Activated CD4-positive, alpha-beta T cell treated with anti-CD3 and anti-CD28 coated beads, Interleukin-2, amount 10 ng/mL, durations not matched to agents 24 days and 14 days (primary cell): Measurements from ENCODE around the gene MACROD2. TPM values are rescaled to one million over a fixed set of nuclear protein-coding genes. Genes with fewer than 3 reads are reported as not detected.
"Not testable (repeated sequence)": the region's sequence is repeated elsewhere in the genome, so short reads cannot be mapped to it uniquely, and the experiment has no call there.

ENCODE experiments used
- DNase-seq: peaks from one replicate; pipeline ENCODE4 v3.0.0; 2022
- H3K27ac Mint-ChIP-seq: one replicate; pipeline ENCODE4 v1.8.0; 2022; ENCODE audit warnings: mild to moderate bottlenecking, mixed read lengths
- H3K27me3 Mint-ChIP-seq: one replicate; pipeline ENCODE4 v1.8.0; 2022; ENCODE audit warnings: mixed read lengths
- H3K36me3 Mint-ChIP-seq: one replicate; pipeline ENCODE4 v1.8.0; 2022; ENCODE audit warnings: low read depth, mild to moderate bottlenecking, mixed read lengths
- H3K4me1 Mint-ChIP-seq: one replicate; pipeline ENCODE4 v1.8.0; 2021; ENCODE audit warnings: mixed read lengths
- H3K4me3 Mint-ChIP-seq: one replicate; pipeline ENCODE4 v1.8.0; 2022; ENCODE audit warnings: mild to moderate bottlenecking, moderate library complexity, mixed read lengths
- H3K9me3 Mint-ChIP-seq: one replicate; pipeline ENCODE4 v1.8.0; 2021; ENCODE audit warnings: mixed read lengths
- intact Hi-C: fragments of 100-400 bp; cut with micrococcal nuclease; formaldehyde crosslinking; loops from one replicate; pipeline ENCODE4 v1.15.1; 2023
- total RNA-seq: library from RNA; stranded (reverse); gene quantifications from 2 replicates; pipeline ENCODE4 v1.2.3, GENCODE V29; 2022

MACROD2 gene
- total RNA-seq, 1 donor from 2014 or later = not detected

DNA sequence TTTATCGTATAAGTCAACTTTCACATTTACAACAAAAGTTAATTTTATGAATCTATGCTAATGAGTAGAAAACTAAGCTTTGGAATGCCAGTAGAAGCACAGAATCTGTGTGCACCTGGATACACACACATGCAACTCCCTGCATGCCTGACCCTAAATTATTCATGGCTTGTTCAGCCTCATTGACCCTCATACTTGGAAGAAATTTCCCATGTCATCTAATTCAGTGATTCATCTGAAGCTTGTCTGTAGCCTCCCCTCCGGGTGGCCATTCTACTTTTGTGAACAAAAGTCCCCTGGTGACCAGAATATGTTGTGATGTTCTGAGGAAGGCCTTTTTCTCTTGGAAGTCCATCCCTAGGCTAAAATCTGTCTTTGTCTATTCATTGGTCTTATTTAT, 1499.5 kb downstream of the MACROD2 start:
- peaks cover 5% of the 10 kb centered on the region for H3K9me3 Mint-ChIP-seq
- intact Hi-C loops = no loop called here
- no peak overlapping the region for H3K27ac Mint-ChIP-seq
- H3K27me3 Mint-ChIP-seq = no peaks in the 10 kb centered on the region
- no peak for DNase-seq
- no peaks in the 10 kb centered on the region for H3K36me3 Mint-ChIP-seq
- no peak overlapping the region for H3K4me3 Mint-ChIP-seq
- no peaks in the 10 kb centered on the region for H3K4me1 Mint-ChIP-seq

DNA sequence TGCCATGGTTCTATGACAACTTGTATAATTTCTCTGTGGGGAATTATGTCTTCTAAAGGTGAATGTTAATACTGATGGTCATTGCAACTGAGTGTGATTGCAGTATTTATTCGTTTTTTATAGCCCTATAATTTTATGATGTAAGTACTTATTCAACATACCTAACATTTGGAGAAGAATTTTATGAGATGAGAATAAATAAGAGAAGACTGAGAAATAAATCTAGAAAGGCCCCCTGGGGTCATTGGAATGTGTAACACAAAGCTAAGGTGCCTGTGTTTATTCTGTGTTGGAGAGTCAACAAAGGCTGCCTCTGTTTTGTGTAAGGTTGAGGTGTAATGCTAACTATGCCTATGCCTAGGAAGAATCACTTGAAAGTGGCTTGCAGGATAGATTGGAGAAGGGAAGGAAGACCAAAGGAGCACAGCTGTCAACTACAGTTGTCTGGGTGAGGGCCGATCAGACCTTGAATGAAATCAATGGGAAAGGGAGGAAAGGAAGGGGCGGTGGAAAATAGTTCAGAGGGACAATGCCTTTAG, 1501.3 kb downstream of the MACROD2 start:
- Mint-ChIP-seq H3K4me3 (no peak overlapping the region), H3K36me3 (no peaks in the 10 kb centered on the region), H3K9me3 (peaks cover 5% of the 10 kb centered on the region), H3K4me1 (no peaks in the 10 kb centered on the region), H3K27ac (no peak overlapping the region), H3K27me3 (no peaks in the 10 kb centered on the region)
- intact Hi-C loops = no loop called here
- DNase-seq = no peak

DNA sequence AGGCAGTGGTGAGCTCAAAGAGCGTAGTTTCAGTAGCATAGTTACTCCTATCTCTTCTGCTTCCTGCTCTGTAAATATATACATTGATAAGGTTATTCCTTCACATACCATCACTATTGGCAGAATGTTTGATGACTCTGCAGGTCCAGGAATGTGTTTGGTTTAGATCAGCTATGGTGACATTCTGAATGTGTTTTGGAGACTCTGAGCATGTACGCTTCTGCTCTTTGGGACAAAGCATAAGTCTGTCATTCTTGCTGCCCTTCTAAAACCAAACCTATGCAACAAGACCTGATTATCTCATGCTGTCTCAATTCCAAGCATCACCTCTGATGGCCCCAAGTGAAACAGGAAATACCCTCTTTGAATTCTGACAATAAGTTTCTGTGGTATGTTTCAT, 1503.6 kb downstream of the MACROD2 start:
- peaks cover 5% of the 10 kb centered on the region for H3K9me3 Mint-ChIP-seq
- H3K4me3 Mint-ChIP-seq = no peak overlapping the region
- DNase-seq = no peak
- intact Hi-C loops = no loop called here
- H3K27me3 Mint-ChIP-seq = no peaks in the 10 kb centered on the region
- H3K4me1 Mint-ChIP-seq = no peaks in the 10 kb centered on the region
- no peaks in the 10 kb centered on the region for H3K36me3 Mint-ChIP-seq
- H3K27ac Mint-ChIP-seq = no peak overlapping the region

DNA sequence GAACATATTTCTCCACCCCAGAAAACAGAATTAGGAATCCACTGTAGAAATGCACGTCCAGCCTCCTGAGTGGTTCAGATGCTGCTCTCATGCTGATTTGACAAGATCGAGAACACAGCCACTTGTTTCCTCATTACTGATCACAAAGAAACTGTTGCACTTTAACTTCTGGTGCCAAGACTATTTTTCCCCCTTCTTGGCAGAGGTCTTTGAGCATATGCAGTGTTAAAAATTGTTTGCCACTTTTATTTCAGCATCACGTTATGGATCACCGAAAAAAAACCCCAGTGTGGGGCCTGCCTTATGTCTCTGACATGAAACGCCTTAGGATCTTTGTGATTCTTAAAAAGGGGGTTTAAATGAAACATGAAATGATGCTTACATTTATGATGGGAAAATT, 1511.0 kb downstream of the MACROD2 start:
- no peaks in the 10 kb centered on the region for H3K27me3 Mint-ChIP-seq
- DNase-seq = no peak
- H3K4me1 Mint-ChIP-seq = no peaks in the 10 kb centered on the region
- peaks cover 4% of the 10 kb centered on the region for H3K9me3 Mint-ChIP-seq
- no peak overlapping the region for H3K4me3 Mint-ChIP-seq
- H3K36me3 Mint-ChIP-seq = no peaks in the 10 kb centered on the region
- no peak overlapping the region for H3K27ac Mint-ChIP-seq
- intact Hi-C loops = no loop called here

DNA sequence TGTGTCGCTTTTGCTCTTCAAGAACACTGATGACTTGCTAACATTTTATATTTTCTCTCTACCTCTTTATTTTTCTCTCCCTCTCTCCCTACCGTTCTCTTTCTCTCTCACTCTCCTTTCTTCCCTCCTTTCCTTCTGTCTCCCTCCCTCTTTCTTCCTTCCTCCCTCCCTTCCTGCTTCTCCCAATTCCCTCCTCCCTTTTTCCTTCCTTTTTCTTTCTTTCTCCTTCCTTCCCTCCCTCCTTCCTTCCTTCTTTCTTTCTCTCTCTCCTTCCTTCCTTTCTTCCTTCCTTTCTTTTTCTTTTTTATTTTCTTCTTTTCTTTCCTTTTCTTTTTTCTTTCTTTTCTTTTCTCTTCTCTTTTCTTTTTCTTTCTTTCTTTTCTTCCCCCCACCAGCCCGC, 1511.8 kb downstream of the MACROD2 start:
- H3K4me1 Mint-ChIP-seq = no peaks in the 10 kb centered on the region
- H3K9me3 Mint-ChIP-seq = peaks cover 4% of the 10 kb centered on the region
- no peaks in the 10 kb centered on the region for H3K36me3 Mint-ChIP-seq
- no peak overlapping the region for H3K4me3 Mint-ChIP-seq
- H3K27me3 Mint-ChIP-seq = no peaks in the 10 kb centered on the region
- intact Hi-C loops = no loop called here
- no peak overlapping the region for H3K27ac Mint-ChIP-seq
- no peak for DNase-seq

DNA sequence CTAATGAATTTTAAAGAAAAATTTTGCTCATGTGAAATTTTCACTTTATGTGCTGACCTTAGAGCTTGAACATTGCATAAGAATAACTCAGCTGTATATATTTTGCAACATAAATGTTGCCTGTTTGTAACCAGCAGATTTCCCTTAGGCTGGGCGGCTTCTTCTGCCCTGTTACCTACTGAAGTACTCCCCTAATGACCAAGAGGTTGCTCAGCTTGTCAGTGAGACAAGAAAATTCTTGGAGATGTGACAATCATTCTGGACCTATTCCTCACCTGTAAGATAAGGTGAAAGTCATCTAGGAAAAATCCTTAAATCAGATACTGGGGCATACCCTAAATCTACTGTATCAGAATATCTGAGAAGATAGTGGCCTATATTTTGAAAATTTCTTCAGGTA, 1516.2 kb downstream of the MACROD2 start:
- no peak overlapping the region for H3K4me3 Mint-ChIP-seq
- no peak overlapping the region for H3K27ac Mint-ChIP-seq
- H3K9me3 Mint-ChIP-seq = peaks cover 4% of the 10 kb centered on the region
- no peaks in the 10 kb centered on the region for H3K36me3 Mint-ChIP-seq
- intact Hi-C loops = no loop called here
- no peaks in the 10 kb centered on the region for H3K27me3 Mint-ChIP-seq
- DNase-seq = no peak
- no peaks in the 10 kb centered on the region for H3K4me1 Mint-ChIP-seq

DNA sequence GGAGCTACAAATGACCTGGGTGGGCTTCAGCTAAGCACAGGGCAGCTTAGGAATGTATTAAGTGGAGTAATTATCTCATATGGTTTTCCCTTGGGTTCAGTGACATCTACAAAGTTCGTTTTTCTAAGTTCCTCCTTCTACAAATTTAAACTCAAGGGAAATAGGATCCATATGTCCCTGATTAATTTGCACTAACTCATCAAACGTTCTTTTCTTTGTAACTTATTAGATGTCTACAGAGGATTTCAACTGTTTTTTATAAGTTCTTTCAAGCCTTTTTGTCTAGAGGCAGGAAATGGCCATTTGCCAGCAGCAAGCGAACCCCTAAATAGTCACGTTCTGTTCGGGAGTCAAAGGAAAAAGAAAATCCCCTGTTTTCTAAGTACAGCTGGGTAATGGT, 1517.6 kb downstream of the MACROD2 start:
- DNase-seq = no peak
- intact Hi-C loops = no loop called here
- Mint-ChIP-seq H3K4me1 (no peaks in the 10 kb centered on the region), H3K36me3 (no peaks in the 10 kb centered on the region), H3K4me3 (no peak overlapping the region), H3K27me3 (no peaks in the 10 kb centered on the region), H3K27ac (no peak overlapping the region), H3K9me3 (peaks cover 4% of the 10 kb centered on the region)

DNA sequence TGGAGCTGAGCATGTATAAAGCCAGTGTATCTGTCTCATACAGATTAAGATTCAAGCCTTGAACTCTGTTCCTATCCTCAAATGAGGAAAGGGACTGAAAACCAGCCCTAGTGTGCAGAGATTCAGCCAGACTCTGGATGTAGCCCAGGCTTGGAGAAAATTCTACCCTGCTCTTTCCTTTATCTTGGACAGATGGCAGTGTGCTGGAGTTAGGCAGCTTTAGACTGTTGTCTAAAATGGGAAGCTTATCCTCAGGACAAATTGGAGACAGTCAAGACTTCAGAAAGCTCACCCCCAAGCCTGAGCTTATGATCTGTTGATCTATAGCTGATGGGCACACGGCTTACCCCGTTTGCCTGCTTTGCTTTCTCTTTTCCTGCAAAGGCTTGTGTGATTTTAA, 1520.4 kb downstream of the MACROD2 start:
- intact Hi-C loops = no loop called here
- Mint-ChIP-seq H3K27me3 (no peaks in the 10 kb centered on the region), H3K4me1 (no peaks in the 10 kb centered on the region), H3K27ac (no peak overlapping the region), H3K9me3 (no peaks in the 10 kb centered on the region), H3K4me3 (no peak overlapping the region), H3K36me3 (no peaks in the 10 kb centered on the region)
- DNase-seq = no peak

DNA sequence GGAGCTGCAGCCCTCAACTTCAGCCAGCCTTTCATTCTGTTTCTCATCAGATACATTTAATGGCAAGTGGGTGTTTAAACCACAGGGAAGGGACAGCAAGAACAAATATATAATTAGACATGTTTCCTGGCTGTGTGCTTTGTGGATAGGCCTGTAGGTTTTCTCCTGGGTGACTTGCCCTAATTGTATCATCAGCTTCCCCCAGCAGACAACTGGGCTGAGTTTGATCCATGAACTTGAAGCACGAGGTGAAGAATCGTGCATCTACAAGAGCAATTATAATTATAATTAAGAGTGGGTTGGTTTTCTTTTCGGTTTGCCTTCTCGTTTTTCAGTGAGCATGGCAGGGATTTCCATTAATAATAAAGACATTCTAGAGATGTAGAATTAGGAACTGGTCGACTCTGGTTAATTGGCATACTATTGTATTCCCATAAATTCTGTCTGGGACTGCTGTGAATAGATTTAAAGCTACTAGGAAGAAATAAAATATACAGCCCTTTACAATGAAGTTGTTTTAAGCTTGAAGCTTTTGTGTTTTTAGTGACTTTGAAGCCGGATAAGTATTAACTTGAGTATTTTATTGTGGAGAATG, 1525.7 kb downstream of the MACROD2 start:
- no peak overlapping the region for H3K27ac Mint-ChIP-seq
- no peaks in the 10 kb centered on the region for H3K36me3 Mint-ChIP-seq
- intact Hi-C loops = no loop called here
- H3K27me3 Mint-ChIP-seq = no peaks in the 10 kb centered on the region
- no peaks in the 10 kb centered on the region for H3K4me1 Mint-ChIP-seq
- H3K9me3 Mint-ChIP-seq = peaks cover 6% of the 10 kb centered on the region
- H3K4me3 Mint-ChIP-seq = no peak overlapping the region
- DNase-seq = no peak

DNA sequence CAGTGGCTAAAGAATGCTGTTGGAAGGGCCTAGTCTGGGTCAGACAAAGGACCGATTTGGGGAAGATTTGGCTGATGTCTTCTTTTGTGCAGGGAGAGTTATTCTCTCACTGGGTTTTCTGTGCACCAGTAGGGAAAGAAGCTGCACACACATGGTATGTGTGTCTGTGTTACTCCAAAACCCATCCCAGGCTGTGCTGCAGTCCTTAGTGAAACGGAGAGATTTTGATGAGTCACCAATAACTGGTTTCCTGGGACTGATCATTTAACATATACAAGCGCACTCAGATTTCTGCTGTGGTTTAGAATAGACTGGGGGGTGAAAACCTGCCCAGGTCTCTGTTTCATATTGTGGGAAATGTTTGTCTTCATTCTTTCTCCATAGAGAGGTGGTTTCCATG, 1528.1 kb downstream of the MACROD2 start:
- no peak for DNase-seq
- no peak overlapping the region for H3K4me3 Mint-ChIP-seq
- H3K36me3 Mint-ChIP-seq = no peaks in the 10 kb centered on the region
- H3K27me3 Mint-ChIP-seq = no peaks in the 10 kb centered on the region
- H3K9me3 Mint-ChIP-seq = peaks cover 10% of the 10 kb centered on the region
- H3K27ac Mint-ChIP-seq = no peak overlapping the region
- intact Hi-C loops = no loop called here
- no peaks in the 10 kb centered on the region for H3K4me1 Mint-ChIP-seq

DNA sequence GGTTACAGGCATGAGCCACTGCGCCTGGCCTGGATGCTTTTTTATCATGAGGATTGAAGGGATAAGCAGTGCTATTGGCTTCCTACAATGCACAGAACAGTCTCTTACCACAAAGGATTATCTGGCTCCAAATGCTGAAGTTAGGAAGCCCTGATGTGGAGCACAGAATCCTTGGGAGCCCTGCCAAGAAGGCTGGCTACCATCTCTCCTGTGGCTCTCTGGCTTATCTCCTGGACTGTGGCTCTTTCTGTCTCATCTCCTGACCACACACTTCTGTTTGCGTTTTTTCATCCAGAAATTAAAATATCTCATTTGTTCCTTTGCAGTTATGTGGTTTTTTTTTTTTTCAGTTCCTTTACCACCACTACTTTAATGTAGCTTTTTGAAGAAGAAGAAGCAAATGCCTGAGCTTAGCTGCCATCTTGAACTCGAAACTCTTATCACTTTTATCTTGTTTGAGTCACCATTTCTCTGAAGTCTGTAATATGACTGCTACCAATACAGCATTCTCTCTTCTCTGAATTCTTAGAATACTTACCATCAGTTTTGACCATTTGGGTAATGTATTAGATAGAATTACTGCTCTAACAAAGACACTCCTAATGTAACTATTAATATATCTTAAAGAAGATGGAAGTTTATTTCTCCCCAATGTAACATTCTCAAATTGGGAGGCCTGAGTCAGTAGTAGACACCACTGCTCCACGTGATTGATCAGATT, 1533.2 kb downstream of the MACROD2 start:
- Mint-ChIP-seq H3K9me3 (peaks cover 9% of the 10 kb centered on the region), H3K27me3 (no peaks in the 10 kb centered on the region), H3K4me3 (no peak overlapping the region), H3K4me1 (no peaks in the 10 kb centered on the region), H3K36me3 (no peaks in the 10 kb centered on the region), H3K27ac (no peak overlapping the region)
- DNase-seq = no peak
- intact Hi-C loops = no loop called here

DNA sequence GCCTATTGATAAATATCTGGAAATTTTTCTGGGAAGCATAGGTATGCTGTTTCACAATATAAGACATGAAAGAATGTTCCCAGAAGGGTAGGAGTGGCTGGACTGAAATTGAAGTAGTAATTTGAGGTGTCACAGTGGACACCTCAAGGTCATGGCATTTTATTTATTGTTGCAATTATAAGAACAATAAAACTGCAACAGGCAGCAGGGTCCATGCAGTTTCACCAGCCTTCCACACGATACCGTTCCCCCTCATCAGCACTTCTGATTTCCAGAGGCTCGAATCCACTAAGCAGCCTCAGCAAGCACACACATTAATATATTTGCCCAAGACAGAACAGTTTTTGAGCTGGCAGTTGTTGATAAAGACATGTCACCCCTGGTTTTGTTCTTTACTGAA, 1540.5 kb downstream of the MACROD2 start:
- intact Hi-C loops = no loop called here
- DNase-seq = no peak
- Mint-ChIP-seq H3K27me3 (no peaks in the 10 kb centered on the region), H3K9me3 (peaks cover 9% of the 10 kb centered on the region), H3K27ac (no peak overlapping the region), H3K4me3 (no peak overlapping the region), H3K36me3 (no peaks in the 10 kb centered on the region), H3K4me1 (no peaks in the 10 kb centered on the region)

DNA sequence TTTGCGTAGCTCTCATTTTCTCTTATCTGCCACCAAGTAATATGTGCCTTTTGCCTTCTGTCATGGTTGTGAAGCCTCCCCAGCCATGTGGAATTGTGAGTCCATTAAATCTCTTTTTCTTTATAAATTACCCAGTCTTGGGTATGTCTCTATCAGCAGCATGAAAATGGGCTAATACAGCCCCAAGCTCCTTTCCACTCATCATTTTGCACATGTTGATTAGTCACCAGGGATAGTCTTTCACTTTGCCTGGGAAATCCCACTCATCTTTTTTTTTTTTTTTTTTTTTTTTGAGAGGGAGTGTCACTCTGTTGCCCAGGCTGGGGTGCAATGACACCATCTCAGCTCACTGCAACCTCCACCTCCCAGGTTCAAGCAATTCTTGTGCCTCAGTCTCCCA, 1541.9 kb downstream of the MACROD2 start:
- intact Hi-C loops, DNase-seq, H3K36me3 Mint-ChIP-seq, H3K27ac Mint-ChIP-seq, H3K4me1 Mint-ChIP-seq, H3K27me3 Mint-ChIP-seq, H3K9me3 Mint-ChIP-seq, H3K4me3 Mint-ChIP-seq: not testable (repeated sequence)

DNA sequence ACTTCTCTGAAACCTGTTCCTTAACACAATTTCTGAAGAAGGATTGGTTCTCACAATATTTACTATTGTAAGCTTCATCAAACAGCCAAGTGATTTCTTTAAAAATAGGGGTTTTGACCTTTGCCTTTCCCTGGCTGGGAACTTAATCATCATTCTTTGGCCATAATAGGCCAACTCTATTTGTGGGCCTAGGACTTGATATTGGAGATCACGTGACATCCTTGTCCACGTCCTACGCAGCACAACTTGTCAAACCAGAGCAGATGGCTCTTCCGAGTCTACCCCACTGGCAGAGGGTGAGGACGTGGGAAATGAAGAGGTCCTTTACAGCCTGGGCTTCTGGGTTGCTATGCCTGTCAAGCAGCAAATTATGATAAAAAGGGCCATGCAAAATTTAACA, 1547.3 kb downstream of the MACROD2 start:
- Mint-ChIP-seq H3K4me1 (no peaks in the 10 kb centered on the region), H3K27me3 (no peaks in the 10 kb centered on the region), H3K36me3 (no peaks in the 10 kb centered on the region), H3K4me3 (no peak overlapping the region), H3K27ac (no peak overlapping the region), H3K9me3 (peaks cover 12% of the 10 kb centered on the region)
- intact Hi-C loops = no loop called here
- no peak for DNase-seq

DNA sequence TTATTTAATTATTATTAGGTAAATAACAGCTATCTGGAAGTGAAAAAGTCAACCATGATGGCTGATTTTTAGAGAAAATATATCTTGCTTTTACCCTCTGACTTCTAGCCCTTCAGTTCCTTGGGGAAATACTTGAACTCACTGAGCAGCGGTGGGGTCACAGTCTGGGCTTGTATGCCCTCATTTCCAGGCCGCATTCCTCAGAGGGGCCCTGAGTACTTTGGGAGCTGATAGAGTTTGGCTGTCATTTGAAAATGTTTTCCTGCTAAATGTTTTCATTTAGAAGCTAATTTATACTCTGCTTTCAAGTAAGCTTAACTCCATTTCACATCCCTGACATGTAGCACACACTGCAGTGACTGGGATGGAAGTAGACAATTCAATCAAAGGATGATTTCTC, 1549.4 kb downstream of the MACROD2 start:
- Mint-ChIP-seq H3K27me3 (no peaks in the 10 kb centered on the region), H3K4me1 (no peaks in the 10 kb centered on the region), H3K27ac (no peak overlapping the region), H3K9me3 (peaks cover 15% of the 10 kb centered on the region), H3K36me3 (no peaks in the 10 kb centered on the region), H3K4me3 (no peak overlapping the region)
- no peak for DNase-seq
- intact Hi-C loops = no loop called here
